CD4-positive, alpha-beta T cell treated with Interleukin-6 for 4 hours (primary cell): ENCODE data around the gene N4BP3.

Experiments
- DNase-seq: peaks from one replicate; pipeline ENCODE4 v3.0.0-alpha.2; 2020; ENCODE audit warnings: mixed read lengths

The N4BP3 gene

DNA sequence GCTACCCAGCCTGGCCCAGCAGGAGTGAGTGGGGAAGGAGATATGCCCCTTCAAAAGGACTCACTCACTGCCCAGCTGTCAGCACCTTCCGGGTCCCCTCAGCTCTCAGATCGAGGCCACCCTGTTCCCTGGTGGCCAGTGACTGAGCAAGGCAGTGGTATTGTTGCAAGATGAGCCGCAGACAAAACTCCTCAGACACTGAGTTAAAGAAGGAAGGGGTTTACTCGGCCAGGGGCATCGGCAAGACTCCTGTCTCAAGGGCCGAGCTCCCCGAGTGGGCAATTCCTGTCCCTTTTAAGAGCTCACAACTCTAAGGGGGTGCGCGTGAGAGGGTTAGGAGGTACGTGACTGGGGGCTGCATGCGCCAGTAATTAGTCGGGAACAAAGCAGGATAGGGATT lies 9.7 kb upstream of the N4BP3 start:
- DNase-seq, result no peak

DNA sequence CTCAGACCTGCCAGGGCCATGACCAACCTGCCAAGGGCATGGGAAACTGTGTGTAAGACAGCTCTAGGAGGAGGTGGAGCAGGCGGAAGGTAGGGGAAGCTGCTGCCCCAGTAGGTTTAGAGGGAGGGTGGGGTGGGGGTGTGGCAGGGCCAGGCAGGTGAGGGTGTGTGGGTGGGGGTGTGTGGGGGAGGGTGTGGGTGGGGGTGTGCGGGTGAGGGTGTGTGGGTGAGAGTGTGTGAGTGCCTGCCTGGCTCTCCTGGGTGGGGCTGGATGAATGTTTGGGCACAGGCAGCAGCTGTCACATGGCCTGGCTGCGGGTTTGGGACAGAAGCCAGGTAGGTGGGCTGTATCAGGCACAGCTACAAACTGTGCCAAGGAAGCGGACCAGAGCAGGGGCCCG lies 8.8 kb upstream of the N4BP3 start:
- DNase-seq, result peak; percentile 41

GRCh38 chr5:178106086-178106485 lies 7.2 kb upstream of the N4BP3 start:
- DNase-seq, result no peak

GRCh38 chr5:178106556-178107239 lies 6.6 kb upstream of the N4BP3 start:
- DNase-seq, result no peak

DNA sequence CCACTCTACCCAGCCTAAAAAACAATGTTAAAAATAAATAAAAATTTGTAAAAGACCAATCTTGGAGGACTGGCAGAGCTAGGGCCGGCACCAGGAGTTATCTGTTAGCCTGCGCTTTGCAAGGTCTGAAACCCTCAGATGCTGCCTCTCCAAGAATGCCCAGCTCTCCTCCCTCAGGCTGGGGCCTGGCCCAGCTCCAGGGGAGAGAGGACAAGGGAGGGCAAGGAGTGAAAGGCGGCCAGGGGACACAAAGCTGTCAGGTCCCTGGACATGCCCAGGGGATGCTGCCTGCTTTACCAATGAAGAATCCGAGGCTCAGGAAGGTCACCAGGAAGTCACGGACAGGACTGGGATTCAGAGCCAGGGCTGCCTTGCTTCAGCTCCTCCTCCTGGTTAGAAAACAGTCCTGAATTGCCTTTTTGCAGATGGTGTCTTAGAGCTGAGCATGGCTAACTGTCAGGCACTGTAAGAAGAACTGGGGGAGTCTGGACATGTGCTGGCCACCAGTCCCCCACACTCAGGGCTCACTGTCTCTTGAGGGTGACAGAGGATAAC lies 5.5 kb upstream of the N4BP3 start:
- no peak for DNase-seq

GRCh38 chr5:178108446-178108845 lies 4.9 kb upstream of the N4BP3 start:
- DNase-seq, result no peak

GRCh38 chr5:178108966-178109365 lies 4.4 kb upstream of the N4BP3 start:
- no peak for DNase-seq

DNA sequence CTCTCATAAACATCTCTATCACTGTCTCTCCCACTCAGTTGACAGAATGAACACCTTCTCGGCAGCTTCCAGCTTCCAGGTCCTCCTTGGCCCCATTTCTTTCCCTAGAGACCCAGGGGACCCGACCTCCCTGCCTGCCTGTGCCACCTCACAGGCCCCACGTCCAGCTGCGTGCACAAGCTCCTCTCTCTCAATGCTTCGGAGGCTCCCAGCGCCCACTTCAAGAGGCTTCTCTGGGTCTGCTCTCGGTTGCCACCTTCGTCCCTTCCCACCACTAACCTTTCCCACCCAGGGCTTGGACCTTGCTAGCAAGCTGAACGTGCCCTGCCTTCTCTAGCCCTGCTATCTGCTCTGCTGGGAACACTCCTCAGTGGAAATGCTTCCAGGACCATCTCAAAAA lies 2.8 kb upstream of the N4BP3 start:
- DNase-seq, result no peak

DNA sequence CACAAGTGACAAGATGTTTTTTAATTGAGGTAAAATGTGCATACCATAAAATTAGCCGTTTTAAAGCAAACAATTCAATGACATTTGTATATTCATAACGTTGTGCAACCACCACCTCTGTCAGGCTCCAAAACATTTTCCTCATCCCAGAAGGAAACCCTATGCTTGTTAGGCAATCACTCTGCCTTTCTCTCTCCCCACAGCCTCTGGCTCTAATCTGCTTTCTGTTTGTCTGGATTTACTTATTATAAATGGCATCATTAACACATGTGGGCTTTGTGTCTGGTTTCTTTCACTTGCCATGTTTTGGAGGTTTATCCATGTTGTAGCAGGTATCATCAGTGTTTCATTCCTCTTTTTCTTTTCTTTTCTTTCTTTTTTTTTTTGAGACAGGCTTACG lies 1.4 kb upstream of the N4BP3 start:
- no peak for DNase-seq

DNA sequence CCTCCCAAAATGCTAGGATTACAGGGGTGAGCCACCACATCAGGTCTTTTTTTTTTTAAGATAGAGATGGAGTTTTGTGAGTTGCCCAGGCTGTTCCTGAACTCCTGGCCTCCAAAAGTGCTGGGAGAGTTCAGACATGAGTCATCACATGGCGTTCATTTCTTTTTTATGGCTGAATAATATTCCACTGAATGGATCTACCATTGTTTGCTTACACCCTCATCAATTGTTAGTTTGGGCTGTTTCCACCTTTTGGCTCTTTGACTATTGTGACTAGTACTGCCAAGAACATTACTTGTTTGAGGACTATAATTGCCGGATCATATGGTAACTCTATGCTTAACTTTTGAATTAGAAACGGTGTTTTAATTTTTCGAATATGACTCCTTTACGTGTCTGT lies 787 bp upstream of the N4BP3 start:
- DNase-seq, result no peak

DNA sequence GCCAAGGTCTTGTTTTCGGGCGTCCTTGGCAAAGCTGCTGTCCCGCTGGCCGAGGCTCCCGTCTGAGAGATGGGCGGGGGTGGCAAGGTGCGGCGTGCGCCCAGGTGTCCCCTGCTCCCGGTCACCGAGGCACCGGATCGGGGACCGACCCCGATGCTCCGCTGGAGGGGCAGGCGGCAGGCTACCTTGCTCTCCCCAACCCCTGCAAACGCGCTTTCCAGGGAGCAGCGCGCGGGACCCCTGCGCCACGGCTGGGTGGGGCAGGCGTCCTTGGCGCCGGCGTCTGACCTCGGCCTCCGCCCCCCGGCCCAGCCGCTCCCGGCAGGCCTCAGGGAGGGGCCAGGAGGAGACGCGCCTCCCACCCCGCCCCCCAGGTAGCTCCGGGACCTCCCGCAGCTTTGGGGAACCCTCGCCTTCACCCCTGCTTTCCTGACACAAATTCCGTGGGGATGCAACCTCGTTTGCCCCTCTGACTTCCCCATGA lies 551 bp downstream of the N4BP3 start:
- DNase-seq, result peak; percentile 13

- peak; percentile 59 for DNase-seq
Observed at GRCh38 chr5:178114325-178115135, 1.2 kb downstream of the N4BP3 start.

- no peak for DNase-seq
Observed at GRCh38 chr5:178115136-178115813, 1.9 kb downstream of the N4BP3 start.

GRCh38 chr5:178115814-178116142 lies 2.4 kb downstream of the N4BP3 start:
- DNase-seq, result no peak

GRCh38 chr5:178116143-178116885 lies 3.0 kb downstream of the N4BP3 start:
- DNase-seq, result peak; percentile 48

DNA sequence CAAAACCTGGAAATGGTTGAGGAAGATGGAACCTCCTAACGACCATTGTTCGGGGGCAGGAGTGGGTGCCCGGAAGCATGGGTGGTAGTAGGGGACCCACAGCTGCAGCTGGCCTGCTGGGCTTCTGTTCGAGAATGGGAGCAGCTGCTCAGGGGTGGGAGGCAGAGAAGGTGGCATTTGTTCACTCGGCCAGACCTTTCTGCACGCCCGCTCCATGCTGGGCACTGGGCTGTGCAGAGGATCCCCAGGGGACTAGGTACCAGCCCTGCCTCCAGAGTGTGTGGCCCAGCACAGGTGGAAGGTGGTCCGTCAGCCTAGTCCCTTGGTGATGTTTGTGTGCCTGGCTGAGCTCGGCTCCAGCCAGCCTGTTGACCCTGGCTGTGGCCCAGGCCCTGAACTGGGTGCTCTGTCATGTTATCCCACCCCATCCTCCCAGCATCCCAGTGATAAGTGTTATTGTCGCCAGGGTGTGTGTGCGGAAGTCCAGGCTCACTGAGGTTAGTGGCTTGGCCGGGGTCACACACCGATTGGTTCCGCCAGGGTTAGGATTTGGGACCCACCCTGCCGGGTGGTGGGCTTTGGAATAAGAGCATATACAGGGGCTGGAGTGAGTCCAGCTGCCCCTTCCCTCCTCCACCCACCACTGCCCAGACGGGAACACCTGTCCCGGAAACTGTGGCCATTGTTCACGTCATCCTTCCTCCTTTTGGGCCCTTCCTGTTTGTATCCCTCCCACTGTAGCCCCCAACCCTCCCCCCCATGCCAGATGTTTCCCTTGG lies 4.8 kb downstream of the N4BP3 start:
- DNase-seq, result no peak

- no peak for DNase-seq
Observed at GRCh38 chr5:178119915-178120606, 6.7 kb downstream of the N4BP3 start.

DNA sequence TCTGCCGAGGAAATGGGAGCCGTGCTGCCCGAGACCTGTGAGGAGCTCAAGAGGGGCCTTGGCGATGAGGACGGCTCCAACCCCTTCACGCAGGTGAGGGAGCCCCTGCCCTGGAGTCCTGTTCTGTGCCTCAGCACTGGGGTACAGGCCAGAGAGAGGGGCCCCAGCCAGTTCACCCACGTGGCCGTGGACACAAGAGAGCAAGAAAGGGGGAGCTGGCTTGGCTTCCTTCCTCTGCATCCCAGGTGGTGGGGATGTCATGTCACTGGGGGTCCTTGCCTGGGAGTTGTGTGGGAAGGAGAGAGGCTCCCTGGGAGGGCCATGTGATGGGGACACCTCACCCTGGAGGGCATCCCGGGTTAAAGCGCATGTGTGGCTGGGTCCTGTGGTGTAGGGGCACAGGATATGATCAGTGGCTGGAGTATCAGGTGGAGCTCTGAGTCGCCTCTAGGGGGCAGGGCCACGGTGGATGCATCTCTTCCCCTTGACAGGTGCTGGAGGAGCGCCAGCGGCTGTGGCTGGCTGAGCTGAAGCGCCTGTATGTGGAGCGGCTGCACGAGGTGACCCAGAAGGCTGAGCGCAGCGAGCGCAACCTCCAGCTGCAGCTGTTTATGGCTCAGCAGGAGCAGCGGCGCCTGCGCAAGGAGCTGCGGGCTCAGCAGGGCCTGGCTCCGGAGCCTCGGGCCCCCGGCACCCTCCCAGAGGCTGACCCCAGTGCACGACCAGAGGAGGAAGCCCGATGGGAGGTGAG lies 7.5 kb downstream of the N4BP3 start:
- DNase-seq, result peak; percentile 94

GRCh38 chr5:178121391-178122276 lies 8.3 kb downstream of the N4BP3 start:
- DNase-seq, result no peak

- no peak for DNase-seq
Observed at GRCh38 chr5:178122346-178122745, 9.0 kb downstream of the N4BP3 start.
